WTC11 (cell line): ENCODE data around the gene MRPL20. TPM values are rescaled to one million over a fixed set of nuclear protein-coding genes. Genes with fewer than 3 reads are reported as not detected.
A peak's percentile ranks its signal among the peaks of the same experiment; 100 is the strongest.

ENCODE experiments used
- ATAC-seq: fragments of 200-7000 bp; cut with Tn5 transposase; 2 replicates; pipeline ENCODE4 v1.10.0; 2021; ENCODE audit warnings: mild to moderate bottlenecking, moderate library complexity
- CTCF ChIA-PET: fragments of 300-600 bp; sonication (Branson Sonifier 250); formaldehyde crosslinking; loops from one replicate; lab custom pipeline; 2021; ENCODE audit warnings: antibody characterized with exemption; lab: Charles Lee
- POLR2A ChIA-PET: fragments of 350-600 bp; sonication (Branson Sonifier 250); formaldehyde crosslinking; loops from one replicate; lab custom pipeline; 2021; ENCODE audit warnings: antibody characterized with exemption; lab: Charles Lee
- DNase-seq: peaks from one replicate; pipeline ENCODE4 v3.0.0; 2021; ENCODE audit warnings: low spot score
- H3K27ac Mint-ChIP-seq: 2 replicates; pipeline ENCODE4 v1.8.0; 2021; ENCODE audit warnings: mixed read lengths
- H3K27me3 Mint-ChIP-seq: 2 replicates; pipeline ENCODE4 v1.8.0; 2021; ENCODE audit warnings: low read depth, mild to moderate bottlenecking, moderate library complexity, mixed read lengths
- H3K36me3 Mint-ChIP-seq: 2 replicates; pipeline ENCODE4 v1.8.0; 2021; ENCODE audit warnings: mixed read lengths
- H3K4me1 Mint-ChIP-seq: 2 replicates; pipeline ENCODE4 v1.8.0; 2022; ENCODE audit warnings: mixed read lengths
- H3K4me3 Mint-ChIP-seq: 2 replicates; pipeline ENCODE4 v1.8.0; 2021; ENCODE audit warnings: mild to moderate bottlenecking, moderate library complexity, mixed read lengths
- H3K9me3 Mint-ChIP-seq: 2 replicates; pipeline ENCODE4 v1.8.0; 2021; ENCODE audit warnings: mixed read lengths
- ARID4B ChIP-seq: sonication (generic); formaldehyde crosslinking; IDR thresholded peaks from 2 replicates; pipeline ENCODE4 v1.8.0; 2023; ENCODE audit warnings: missing genetic modification reagents, mild to moderate bottlenecking, borderline replicate concordance
- FOXJ3 ChIP-seq: sonication (generic); formaldehyde crosslinking; IDR thresholded peaks from 2 replicates; pipeline ENCODE4 v1.9.0; 2021; ENCODE audit warnings: missing genetic modification reagents, mild to moderate bottlenecking, borderline replicate concordance
- FOXP1 ChIP-seq: sonication (generic); formaldehyde crosslinking; IDR thresholded peaks from 2 replicates; pipeline ENCODE4 v1.8.0; 2022; ENCODE audit warnings: missing genetic modification reagents, mild to moderate bottlenecking, moderate library complexity, borderline replicate concordance
- FOXP4 ChIP-seq: sonication (generic); formaldehyde crosslinking; IDR thresholded peaks from 2 replicates; pipeline ENCODE4 v1.8.0; 2022; ENCODE audit warnings: mild to moderate bottlenecking, missing genetic modification reagents
- NFATC4 ChIP-seq: fragments of 250-450 bp; sonication (Bioruptor Pico); IDR thresholded peaks from 2 replicates; pipeline ENCODE4 v1.9.0; 2021; ENCODE audit warnings: mild to moderate bottlenecking
- NFE2L1 ChIP-seq: sonication (generic); formaldehyde crosslinking; IDR thresholded peaks from 2 replicates; pipeline ENCODE4 v1.8.1; 2023; ENCODE audit warnings: missing genetic modification reagents
- NR3C1 ChIP-seq: sonication (generic); formaldehyde crosslinking; conservative IDR thresholded peaks from 2 replicates; pipeline ENCODE4 v1.8.1; 2023; ENCODE audit warnings: low read depth, mild to moderate bottlenecking, missing genetic modification reagents
- OVOL2 ChIP-seq: fragments of 250-450 bp; sonication (Bioruptor Pico); IDR thresholded peaks from 2 replicates; pipeline ENCODE4 v1.9.0; 2021; ENCODE audit warnings: mild to moderate bottlenecking, borderline replicate concordance
- PRRX2 ChIP-seq: fragments of 250-450 bp; sonication (Bioruptor Pico); IDR thresholded peaks from 2 replicates; pipeline ENCODE4 v1.8.0; 2021; ENCODE audit warnings: mild to moderate bottlenecking
- RELA ChIP-seq: sonication (generic); formaldehyde crosslinking; IDR thresholded peaks from 2 replicates; pipeline ENCODE4 v1.8.1; 2022; ENCODE audit warnings: missing genetic modification reagents, mild to moderate bottlenecking, borderline replicate concordance
- SP1 ChIP-seq: sonication (generic); formaldehyde crosslinking; conservative IDR thresholded peaks from 2 replicates; pipeline ENCODE4 v1.8.1; 2022; ENCODE audit warnings: missing genetic modification reagents
- TEAD1 ChIP-seq: sonication (generic); formaldehyde crosslinking; IDR thresholded peaks from 2 replicates; pipeline ENCODE4 v1.8.0; 2022; ENCODE audit warnings: mild to moderate bottlenecking, missing genetic modification reagents
- ZBTB21 ChIP-seq: sonication (generic); formaldehyde crosslinking; IDR thresholded peaks from 2 replicates; pipeline ENCODE4 v1.8.1; 2023; ENCODE audit warnings: mild to moderate bottlenecking, missing genetic modification reagents, borderline replicate concordance
- ZNF317 ChIP-seq: sonication (generic); formaldehyde crosslinking; IDR thresholded peaks from 2 replicates; pipeline ENCODE4 v1.8.1; 2023; ENCODE audit warnings: low read depth, mild to moderate bottlenecking, moderate library complexity, missing genetic modification reagents, borderline replicate concordance
- ZNF396 ChIP-seq: fragments of 250-450 bp; sonication (Bioruptor Pico); IDR thresholded peaks from 2 replicates; pipeline ENCODE4 v1.8.0; 2021; ENCODE audit warnings: mild to moderate bottlenecking, moderate library complexity, borderline replicate concordance
- ZNF423 ChIP-seq: fragments of 250-450 bp; sonication (Bioruptor Pico); IDR thresholded peaks from 2 replicates; pipeline ENCODE4 v2.1.2; 2022; ENCODE audit warnings: mild to moderate bottlenecking, moderate library complexity
- ZNF671 ChIP-seq: fragments of 250-450 bp; sonication (Bioruptor Pico); IDR thresholded peaks from 2 replicates; pipeline ENCODE4 v1.8.0; 2021; ENCODE audit warnings: mild to moderate bottlenecking
- ZSCAN18 ChIP-seq: fragments of 250-450 bp; sonication (Bioruptor Pico); IDR thresholded peaks from 2 replicates; pipeline ENCODE4 v2.1.2; 2022; ENCODE audit warnings: mild to moderate bottlenecking, moderate library complexity
- total RNA-seq: library from RNA; stranded (reverse); gene quantifications from 3 replicates; pipeline ENCODE4 v1.2.3, GENCODE V29; 2021
- TF ChIP-seq, protein P1 (sequence below): sonication (generic); formaldehyde crosslinking; IDR thresholded peaks from 2 replicates; pipeline ENCODE4 v1.8.1; 2022; ENCODE audit warnings: missing genetic modification reagents, borderline replicate concordance
- TF ChIP-seq, protein P2 (sequence below): sonication (generic); formaldehyde crosslinking; IDR thresholded peaks from 2 replicates; pipeline ENCODE4 v1.8.0; 2022; ENCODE audit warnings: mild to moderate bottlenecking, missing genetic modification reagents
- TF ChIP-seq, protein P3 (sequence below): sonication (generic); formaldehyde crosslinking; IDR thresholded peaks from 2 replicates; pipeline ENCODE4 v1.8.1; 2022; ENCODE audit warnings: mild to moderate bottlenecking, missing genetic modification reagents, moderate library complexity, borderline replicate concordance

MRPL20 gene
- total RNA-seq, 1 experiment from 2014 or later = 156 TPM

- TF ChIP-seq ARID4B (CRISPR knock-in tag) (no peak), FOXP1 (CRISPR knock-in tag) (0 out of 2 replicates have a peak, but pooled peaks have one; percentile 14), ZNF423 (CRISPR knock-in tag) (peak; percentile 40; the same call in 1 of the 2 replicates), NR3C1 (CRISPR knock-in tag) (no peak)
- TF ChIP-seq, protein P1, sequence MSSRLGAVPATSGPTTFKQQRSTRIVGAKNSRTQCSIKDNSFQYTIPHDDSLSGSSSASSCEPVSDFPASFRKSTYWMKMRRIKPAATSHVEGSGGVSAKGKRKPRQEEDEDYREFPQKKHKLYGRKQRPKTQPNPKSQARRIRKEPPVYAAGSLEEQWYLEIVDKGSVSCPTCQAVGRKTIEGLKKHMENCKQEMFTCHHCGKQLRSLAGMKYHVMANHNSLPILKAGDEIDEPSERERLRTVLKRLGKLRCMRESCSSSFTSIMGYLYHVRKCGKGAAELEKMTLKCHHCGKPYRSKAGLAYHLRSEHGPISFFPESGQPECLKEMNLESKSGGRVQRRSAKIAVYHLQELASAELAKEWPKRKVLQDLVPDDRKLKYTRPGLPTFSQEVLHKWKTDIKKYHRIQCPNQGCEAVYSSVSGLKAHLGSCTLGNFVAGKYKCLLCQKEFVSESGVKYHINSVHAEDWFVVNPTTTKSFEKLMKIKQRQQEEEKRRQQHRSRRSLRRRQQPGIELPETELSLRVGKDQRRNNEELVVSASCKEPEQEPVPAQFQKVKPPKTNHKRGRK (CRISPR knock-in tag) = no peak
Observed at GRCh38 chr1:1425753-1426495, 18.8 kb upstream of the MRPL20 start (continued).

GRCh38 chr1:1425426-1425752, 18.3 kb upstream of the MRPL20 start:
- POLR2A ChIA-PET = interaction anchor here (1.2 to 1.5 kb wide), 2 partner anchors 19 to 23 kb away, joined by 3 to 5 read pairs; no protein-coding TSS in a partner anchor
- H3K27me3 Mint-ChIP-seq = no peaks in the 10 kb centered on the region
- peak overlapping the region; percentile 74 for H3K27ac Mint-ChIP-seq
- CTCF ChIA-PET = interaction anchor here (1.1 to 1.8 kb wide), 3 partner anchors 23 to 361 kb away, joined by 3 to 7 read pairs (median 3); partner anchors contain the start of gene CCNL2
- DNase-seq (no peak), ATAC-seq (no peak)
- H3K4me3 Mint-ChIP-seq = peak overlapping the region; percentile 10; the same call in 1 of the 2 replicates
- no peak for TF ChIP-seq OVOL2 (CRISPR knock-in tag)
- no peaks in the 10 kb centered on the region for H3K36me3 Mint-ChIP-seq
- no peaks in the 10 kb centered on the region for H3K9me3 Mint-ChIP-seq
- peaks cover 38% of the 10 kb centered on the region for H3K4me1 Mint-ChIP-seq

GRCh38 chr1:1424707-1425106, 17.6 kb upstream of the MRPL20 start:
- Mint-ChIP-seq H3K36me3 (no peaks in the 10 kb centered on the region), H3K27ac (no peak overlapping the region), H3K9me3 (no peaks in the 10 kb centered on the region), H3K4me3 (peak overlapping the region; percentile 6; the same call in 1 of the 2 replicates), H3K4me1 (peaks cover 33% of the 10 kb centered on the region), H3K27me3 (no peaks in the 10 kb centered on the region)
- DNase-seq (no peak), ATAC-seq (no peak)
- CTCF ChIA-PET = interaction anchor here (0.7 kb wide), 1 partner anchor 79 kb away, joined by 3 read pairs; no protein-coding TSS in a partner anchor
- POLR2A ChIA-PET = interaction anchor here (1.2 to 1.5 kb wide), 2 partner anchors 18 to 23 kb away, joined by 3 to 5 read pairs; no protein-coding TSS in a partner anchor
- TF ChIP-seq ZNF396 (no peak), FOXJ3 (CRISPR knock-in tag) (no peak), ZSCAN18 (CRISPR knock-in tag) (no peak), PRRX2 (no peak), NFE2L1 (no peak), FOXP4 (no peak), TEAD1 (CRISPR knock-in tag) (no peak), ZNF317 (CRISPR knock-in tag) (no peak), ZNF671 (CRISPR knock-in tag) (no peak), NFATC4 (CRISPR knock-in tag) (no peak), SP1 (CRISPR knock-in tag) (no peak), ZNF423 (CRISPR knock-in tag) (no peak), RELA (CRISPR knock-in tag) (no peak), ZBTB21 (CRISPR knock-in tag) (no peak)
- TF ChIP-seq, protein P2, sequence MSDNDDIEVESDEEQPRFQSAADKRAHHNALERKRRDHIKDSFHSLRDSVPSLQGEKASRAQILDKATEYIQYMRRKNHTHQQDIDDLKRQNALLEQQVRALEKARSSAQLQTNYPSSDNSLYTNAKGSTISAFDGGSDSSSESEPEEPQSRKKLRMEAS (CRISPR knock-in tag) = no peak
- TF ChIP-seq, protein P3, sequence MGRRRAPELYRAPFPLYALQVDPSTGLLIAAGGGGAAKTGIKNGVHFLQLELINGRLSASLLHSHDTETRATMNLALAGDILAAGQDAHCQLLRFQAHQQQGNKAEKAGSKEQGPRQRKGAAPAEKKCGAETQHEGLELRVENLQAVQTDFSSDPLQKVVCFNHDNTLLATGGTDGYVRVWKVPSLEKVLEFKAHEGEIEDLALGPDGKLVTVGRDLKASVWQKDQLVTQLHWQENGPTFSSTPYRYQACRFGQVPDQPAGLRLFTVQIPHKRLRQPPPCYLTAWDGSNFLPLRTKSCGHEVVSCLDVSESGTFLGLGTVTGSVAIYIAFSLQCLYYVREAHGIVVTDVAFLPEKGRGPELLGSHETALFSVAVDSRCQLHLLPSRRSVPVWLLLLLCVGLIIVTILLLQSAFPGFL (CRISPR knock-in tag) = no peak
